ENCODE measurements around the gene APOA4. TPM values are rescaled to one million over a fixed set of nuclear protein-coding genes. Genes with fewer than 3 reads are reported as not detected.

APOA4 gene
- total and polyA plus RNA-seq, 2 of the 13 experiments (the other 11 are each of a cell fraction or from before 2014, with no cell fraction given): 3.8 to 7.2 TPM

DNA sequence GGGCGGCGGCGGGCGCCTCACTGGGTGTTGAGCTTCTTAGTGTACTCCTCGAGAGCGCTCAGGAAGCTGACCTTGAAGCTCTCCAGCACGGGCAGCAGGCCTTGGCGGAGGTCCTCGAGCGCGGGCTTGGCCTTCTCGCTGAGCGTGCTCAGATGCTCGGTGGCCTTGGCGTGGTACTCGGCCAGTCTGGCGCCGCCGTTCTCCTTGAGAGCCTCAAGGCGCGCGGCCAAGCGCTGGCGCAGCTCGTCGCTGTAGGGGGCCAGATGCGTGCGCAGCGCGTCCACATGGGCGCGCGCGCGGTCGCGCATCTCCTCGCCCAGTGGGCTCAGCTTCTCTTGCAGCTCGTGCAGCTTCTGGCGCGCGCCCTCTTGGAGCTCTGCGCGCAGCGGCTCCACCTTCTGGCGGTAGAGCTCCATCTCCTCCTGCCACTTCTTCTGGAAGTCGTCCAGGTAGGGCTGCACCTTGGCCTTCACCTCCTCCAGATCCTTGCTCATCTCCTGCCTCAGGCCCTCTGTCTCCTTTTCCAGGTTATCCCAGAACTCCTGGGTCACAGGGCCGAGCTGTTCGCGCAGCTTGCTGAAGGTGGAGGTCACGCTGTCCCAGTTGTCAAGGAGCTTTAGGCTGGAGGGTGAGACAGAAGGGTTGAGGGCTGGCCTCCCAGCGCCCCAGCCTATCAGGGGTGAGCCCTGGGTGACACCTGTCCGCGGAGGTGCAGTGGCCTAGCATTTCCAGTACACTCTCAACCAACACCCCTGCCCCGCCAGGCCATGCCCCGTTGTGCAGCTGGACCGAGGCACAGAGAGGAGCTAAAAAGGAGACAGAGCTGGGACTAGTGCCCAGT is 12.9 kb upstream of the APOA4 start (continued):
- TF ChIP-seq SIN3B (IDR thresholded peaks at IDR 0.05; ENCODE audit: low read length) (0 out of 2 replicates have a peak, but pooled peaks have one; percentile 30), YEATS4 (CRISPR knock-in tag; IDR thresholded peaks at IDR 0.05; ENCODE audit: borderline replicate concordance) (peak; percentile 72), MTF1 (CRISPR knock-in tag; IDR thresholded peaks at IDR 0.05) (no peak), CCDC6 (CRISPR knock-in tag; IDR thresholded peaks at IDR 0.05) (0 out of 2 replicates have a peak, but pooled peaks have one; percentile 41), SOX13 (IDR thresholded peaks at IDR 0.05) (peak; percentile 15; the same call in 1 of the 2 replicates), SOX13 (CRISPR knock-in tag; conservative IDR thresholded peaks at IDR 0.05 in 1 of 2, IDR thresholded peaks at IDR 0.05 in 1 of 2) (peak in 1 of 2 experiments; percentile 28; a peak in 1 of 4 replicates), SIX4 (CRISPR knock-in tag; IDR thresholded peaks at IDR 0.05) (no peak), NCOA5 (CRISPR knock-in tag; IDR thresholded peaks at IDR 0.05) (no peak), ZNF431 (CRISPR knock-in tag; IDR thresholded peaks at IDR 0.05; ENCODE audit: borderline replicate concordance, low read depth) (no peak), ZNF816 (CRISPR knock-in tag; IDR thresholded peaks at IDR 0.05; ENCODE audit: borderline replicate concordance) (0 out of 2 replicates have a peak, but pooled peaks have one; percentile 18), GTF2F1 (IDR thresholded peaks at IDR 0.05; ENCODE audit: low read length) (no peak), HDAC1 (CRISPR knock-in tag; IDR thresholded peaks at IDR 0.05) (peak; percentile 62; the same call in 1 of the 2 replicates), ZNF282 (IDR thresholded peaks at IDR 0.05; ENCODE audit: partially characterized antibody) (no peak), MED1 (CRISPR knock-in tag; IDR thresholded peaks at IDR 0.05) (peak; percentile 42; the same call in 1 of the 2 replicates), SMC3 (IDR thresholded peaks at IDR 0.05; ENCODE audit: low read length) (peak; percentile 27; the same call in 1 of the 2 replicates), ASH2L (IDR thresholded peaks at IDR 0.05; ENCODE audit: insufficient read length, low read depth, low read length) (peak; percentile 45), ZNF263 (CRISPR knock-in tag; IDR thresholded peaks at IDR 0.05) (peak; percentile 37; the same call in 1 of the 2 replicates), ARID2 (CRISPR knock-in tag; IDR thresholded peaks at IDR 0.05; ENCODE audit: borderline replicate concordance) (0 out of 2 replicates have a peak, but pooled peaks have one; percentile 64), ZNF563 (CRISPR knock-in tag; IDR thresholded peaks at IDR 0.05) (peak; percentile 40; the same call in 1 of the 2 replicates), ARHGAP35 (CRISPR knock-in tag; IDR thresholded peaks at IDR 0.05; ENCODE audit: borderline replicate concordance) (no peak), ZMYM4 (CRISPR knock-in tag; IDR thresholded peaks at IDR 0.05) (peak; percentile 23; the same call in 1 of the 2 replicates), ZNF557 (CRISPR knock-in tag; IDR thresholded peaks at IDR 0.05) (no peak)
- TF ChIP-seq, protein P1, sequence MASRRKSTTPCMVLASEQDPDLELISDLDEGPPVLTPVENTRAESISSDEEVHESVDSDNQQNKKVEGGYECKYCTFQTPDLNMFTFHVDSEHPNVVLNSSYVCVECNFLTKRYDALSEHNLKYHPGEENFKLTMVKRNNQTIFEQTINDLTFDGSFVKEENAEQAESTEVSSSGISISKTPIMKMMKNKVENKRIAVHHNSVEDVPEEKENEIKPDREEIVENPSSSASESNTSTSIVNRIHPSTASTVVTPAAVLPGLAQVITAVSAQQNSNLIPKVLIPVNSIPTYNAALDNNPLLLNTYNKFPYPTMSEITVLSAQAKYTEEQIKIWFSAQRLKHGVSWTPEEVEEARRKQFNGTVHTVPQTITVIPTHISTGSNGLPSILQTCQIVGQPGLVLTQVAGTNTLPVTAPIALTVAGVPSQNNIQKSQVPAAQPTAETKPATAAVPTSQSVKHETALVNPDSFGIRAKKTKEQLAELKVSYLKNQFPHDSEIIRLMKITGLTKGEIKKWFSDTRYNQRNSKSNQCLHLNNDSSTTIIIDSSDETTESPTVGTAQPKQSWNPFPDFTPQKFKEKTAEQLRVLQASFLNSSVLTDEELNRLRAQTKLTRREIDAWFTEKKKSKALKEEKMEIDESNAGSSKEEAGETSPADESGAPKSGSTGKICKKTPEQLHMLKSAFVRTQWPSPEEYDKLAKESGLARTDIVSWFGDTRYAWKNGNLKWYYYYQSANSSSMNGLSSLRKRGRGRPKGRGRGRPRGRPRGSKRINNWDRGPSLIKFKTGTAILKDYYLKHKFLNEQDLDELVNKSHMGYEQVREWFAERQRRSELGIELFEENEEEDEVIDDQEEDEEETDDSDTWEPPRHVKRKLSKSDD (CRISPR knock-in tag; IDR thresholded peaks at IDR 0.05; ENCODE audit: low read depth): 0 out of 2 replicates have a peak, but pooled peaks have one; percentile 18
- TF ChIP-seq, protein P2, sequence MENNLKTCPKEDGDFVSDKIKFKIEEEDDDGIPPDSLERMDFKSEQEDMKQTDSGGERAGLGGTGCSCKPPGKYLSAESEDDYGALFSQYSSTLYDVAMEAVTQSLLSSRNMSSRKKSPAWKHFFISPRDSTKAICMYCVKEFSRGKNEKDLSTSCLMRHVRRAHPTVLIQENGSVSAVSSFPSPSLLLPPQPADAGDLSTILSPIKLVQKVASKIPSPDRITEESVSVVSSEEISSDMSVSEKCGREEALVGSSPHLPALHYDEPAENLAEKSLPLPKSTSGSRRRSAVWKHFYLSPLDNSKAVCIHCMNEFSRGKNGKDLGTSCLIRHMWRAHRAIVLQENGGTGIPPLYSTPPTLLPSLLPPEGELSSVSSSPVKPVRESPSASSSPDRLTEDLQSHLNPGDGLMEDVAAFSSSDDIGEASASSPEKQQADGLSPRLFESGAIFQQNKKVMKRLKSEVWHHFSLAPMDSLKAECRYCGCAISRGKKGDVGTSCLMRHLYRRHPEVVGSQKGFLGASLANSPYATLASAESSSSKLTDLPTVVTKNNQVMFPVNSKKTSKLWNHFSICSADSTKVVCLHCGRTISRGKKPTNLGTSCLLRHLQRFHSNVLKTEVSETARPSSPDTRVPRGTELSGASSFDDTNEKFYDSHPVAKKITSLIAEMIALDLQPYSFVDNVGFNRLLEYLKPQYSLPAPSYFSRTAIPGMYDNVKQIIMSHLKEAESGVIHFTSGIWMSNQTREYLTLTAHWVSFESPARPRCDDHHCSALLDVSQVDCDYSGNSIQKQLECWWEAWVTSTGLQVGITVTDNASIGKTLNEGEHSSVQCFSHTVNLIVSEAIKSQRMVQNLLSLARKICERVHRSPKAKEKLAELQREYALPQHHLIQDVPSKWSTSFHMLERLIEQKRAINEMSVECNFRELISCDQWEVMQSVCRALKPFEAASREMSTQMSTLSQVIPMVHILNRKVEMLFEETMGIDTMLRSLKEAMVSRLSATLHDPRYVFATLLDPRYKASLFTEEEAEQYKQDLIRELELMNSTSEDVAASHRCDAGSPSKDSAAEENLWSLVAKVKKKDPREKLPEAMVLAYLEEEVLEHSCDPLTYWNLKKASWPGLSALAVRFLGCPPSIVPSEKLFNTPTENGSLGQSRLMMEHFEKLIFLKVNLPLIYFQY (CRISPR knock-in tag; IDR thresholded peaks at IDR 0.05; ENCODE audit: borderline replicate concordance): no peak

Data from HepG2 (cell line).